Stimulated activated CD4-positive, alpha-beta T cell treated with anti-CD3 and anti-CD28 coated beads, Interleukin-2, amount 100 ng/mL, for 4 hours (primary cell): Measurements from ENCODE around the gene ST6GALNAC4.

Experiments
- DNase-seq: peaks from one replicate; pipeline ENCODE4 v3.0.0-alpha.2; 2020; ENCODE audit warnings: low read depth

The ST6GALNAC4 gene

GRCh38 chr9:127946728-127947127 is 29.9 kb upstream of the ST6GALNAC4 start:
- no peak for DNase-seq

GRCh38 chr9:127945942-127946341 is 29.1 kb upstream of the ST6GALNAC4 start:
- DNase-seq = no peak

DNA sequence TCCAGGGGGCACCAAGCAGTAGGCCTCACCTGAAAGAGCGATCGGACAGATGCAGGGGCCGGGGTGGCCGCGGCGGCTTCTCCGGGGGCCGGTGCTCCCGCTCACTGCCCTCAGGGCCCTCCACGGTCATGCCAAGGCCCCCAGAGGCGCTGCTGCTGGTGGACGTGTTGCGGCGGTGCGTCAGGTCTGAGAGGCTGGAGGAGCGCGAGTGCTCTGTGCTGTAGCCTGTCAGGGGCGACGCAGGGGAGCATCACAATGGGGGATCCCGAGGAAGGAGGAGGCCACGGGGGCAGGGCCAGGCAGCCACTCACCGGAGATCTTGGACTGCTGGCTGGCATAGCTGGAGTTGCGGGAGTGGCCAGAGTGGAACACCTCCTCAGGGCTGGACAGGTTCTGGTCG is 28.5 kb upstream of the ST6GALNAC4 start:
- no peak for DNase-seq

DNA sequence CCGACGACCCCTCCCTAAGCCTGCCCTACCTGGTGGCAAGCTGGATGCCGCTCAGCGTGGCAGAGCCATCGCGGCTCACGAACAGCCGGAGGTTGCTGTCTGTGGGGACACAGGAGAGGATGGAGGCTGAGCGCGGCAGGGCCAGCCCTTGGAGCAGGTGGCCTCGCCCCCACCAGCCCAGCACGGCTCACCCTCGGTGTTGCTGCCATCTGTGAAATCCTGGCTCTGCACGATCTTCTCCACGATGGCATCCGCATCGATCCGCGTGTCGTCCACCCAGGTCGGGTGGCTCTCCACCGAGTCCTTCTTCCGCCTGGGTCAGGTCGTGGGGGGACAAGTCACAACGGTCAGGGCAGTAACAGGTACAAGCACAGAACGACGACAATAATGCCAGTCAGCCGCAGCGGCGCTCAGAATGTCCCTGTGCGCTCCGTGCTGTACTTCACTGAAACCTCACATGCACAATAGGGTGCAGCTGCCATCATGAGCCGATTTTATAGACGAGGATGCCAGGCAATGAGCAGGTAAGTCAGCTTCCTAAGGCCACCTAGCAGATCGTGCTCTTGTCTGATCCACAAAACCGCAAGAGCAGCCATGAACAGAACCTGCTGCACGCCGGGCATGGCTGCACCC is 27.9 kb upstream of the ST6GALNAC4 start:
- no peak for DNase-seq

DNA sequence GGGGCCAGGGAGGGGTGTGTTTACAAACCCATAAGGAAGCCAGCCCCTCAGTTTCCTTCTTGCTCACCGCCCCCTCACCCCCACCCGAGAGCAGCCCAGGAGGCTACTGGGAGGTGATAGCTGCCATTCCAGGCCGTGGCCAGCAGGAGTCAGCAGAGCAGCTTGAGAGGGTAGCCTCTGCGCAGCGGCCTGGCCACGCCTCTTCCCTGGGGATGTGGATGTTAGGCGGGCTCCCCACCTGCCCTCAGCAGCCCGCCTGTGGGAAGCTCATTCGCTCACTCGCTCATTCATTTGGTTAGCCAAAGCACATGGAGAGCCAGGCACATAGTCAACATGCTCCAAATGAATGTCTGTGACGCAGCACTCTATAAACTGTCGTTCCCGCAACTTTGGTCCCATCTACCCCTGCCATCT is 26.9 kb upstream of the ST6GALNAC4 start:
- peak; percentile 74 for DNase-seq

GRCh38 chr9:127943011-127943662 is 26.3 kb upstream of the ST6GALNAC4 start:
- DNase-seq = no peak

- no peak for DNase-seq
These were observed 25.6 kb upstream of the ST6GALNAC4 start for GRCh38 chr9:127942216-127943010.

- no peak for DNase-seq
These were observed 25.0 kb upstream of the ST6GALNAC4 start for GRCh38 chr9:127941961-127942215.

DNA sequence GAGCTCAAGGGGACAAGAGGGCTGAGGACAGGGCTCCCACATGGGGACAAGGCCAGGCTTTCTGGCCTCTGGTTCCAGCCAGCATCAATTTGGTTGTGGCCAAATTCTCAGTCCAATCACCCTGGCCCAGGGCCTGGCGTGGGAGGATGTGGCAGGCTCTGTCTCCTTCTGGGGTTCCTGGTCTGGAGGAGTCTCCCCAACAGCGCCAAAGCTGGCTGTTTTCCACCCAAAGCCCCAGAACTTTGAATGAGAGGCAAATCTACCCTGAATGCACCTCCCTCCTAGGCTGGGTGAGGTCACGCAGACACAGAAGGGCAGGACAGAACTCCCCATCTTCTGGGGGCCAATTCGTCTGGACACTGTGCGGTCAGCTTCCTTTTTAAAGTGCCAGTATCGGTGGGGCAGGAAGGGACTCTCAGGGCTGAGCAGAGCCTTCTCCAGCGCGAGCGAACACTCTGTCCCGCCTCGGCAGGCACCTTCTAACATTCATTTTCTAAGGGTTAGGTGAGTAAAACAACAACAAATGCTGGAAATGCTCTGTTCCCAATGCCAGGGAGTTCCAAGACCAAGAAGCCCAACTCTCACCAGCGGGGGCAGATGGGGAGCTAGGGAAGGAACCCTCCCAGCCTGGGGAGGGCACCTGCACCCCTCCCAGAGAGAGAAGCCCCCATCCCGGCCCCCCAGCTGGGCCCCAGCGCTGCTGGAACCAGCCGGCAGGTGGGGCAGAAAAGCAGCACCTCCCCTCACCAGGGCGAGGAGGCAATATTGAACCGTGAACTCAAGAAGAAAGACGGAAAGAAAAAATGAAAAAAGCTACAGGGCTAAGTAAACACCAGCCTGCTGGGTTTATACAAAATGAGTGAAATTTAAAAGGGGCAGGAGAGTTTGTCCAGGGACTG is 24.5 kb upstream of the ST6GALNAC4 start:
- DNase-seq = no peak

GRCh38 chr9:127940593-127940992 is 23.8 kb upstream of the ST6GALNAC4 start:
- DNase-seq = no peak

DNA sequence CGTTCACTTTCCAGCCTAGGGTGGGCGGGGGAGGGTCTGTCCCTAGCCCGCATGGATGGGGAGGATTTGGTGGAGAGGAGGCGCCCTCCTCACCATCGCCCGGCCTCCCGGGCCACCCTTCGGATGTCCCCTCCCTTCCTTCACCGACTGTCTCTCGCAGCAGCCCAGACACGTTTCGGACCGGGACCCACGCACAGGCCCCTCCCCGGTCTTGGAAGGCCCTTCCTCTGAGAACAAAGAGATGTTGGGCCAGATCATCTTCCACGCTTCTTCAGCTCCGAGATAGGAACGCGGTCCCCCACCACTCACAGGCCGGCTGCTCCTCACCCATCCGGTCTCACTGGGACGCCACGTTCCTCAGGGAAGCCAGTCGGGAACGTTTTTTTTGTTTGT is 21.5 kb upstream of the ST6GALNAC4 start:
- DNase-seq = no peak

GRCh38 chr9:127937388-127938297 is 20.8 kb upstream of the ST6GALNAC4 start, which contains the start of gene DPM2:
TSS of gene DPM2 (minus strand) at chr9:127937854. CDS start at chr9:127937820, 34 bp downstream.
- peak; percentile 82 for DNase-seq

GRCh38 chr9:127937056-127937387 is 20.2 kb upstream of the ST6GALNAC4 start:
- DNase-seq = no peak

DNA sequence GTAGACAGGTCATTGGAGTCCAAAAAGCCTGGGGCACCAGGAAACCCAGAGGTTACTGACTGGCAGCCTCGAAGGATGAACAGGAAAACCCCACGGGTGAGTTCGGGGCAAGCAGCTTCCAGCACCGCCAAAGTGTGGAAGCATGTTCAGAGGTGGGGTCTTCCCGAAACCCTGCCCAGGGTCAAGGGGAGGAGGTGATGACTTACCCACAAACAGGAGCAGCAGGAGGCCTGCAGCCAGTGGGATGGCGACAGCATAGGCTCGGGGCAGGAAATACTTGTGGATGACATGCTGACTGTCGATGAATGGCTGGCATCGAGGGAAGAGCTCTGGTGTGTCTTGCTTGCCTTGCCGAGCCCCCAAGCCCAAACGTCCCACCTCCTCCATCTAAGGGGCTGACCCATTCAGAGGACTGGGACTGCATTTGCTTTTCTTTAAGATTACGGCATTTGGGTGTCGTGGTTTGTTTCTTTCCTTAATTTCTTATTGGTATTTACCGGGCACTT is 19.6 kb upstream of the ST6GALNAC4 start:
- DNase-seq = no peak

- DNase-seq = peak; percentile 41
These were observed 19.0 kb upstream of the ST6GALNAC4 start for GRCh38 chr9:127935765-127936221.

DNA sequence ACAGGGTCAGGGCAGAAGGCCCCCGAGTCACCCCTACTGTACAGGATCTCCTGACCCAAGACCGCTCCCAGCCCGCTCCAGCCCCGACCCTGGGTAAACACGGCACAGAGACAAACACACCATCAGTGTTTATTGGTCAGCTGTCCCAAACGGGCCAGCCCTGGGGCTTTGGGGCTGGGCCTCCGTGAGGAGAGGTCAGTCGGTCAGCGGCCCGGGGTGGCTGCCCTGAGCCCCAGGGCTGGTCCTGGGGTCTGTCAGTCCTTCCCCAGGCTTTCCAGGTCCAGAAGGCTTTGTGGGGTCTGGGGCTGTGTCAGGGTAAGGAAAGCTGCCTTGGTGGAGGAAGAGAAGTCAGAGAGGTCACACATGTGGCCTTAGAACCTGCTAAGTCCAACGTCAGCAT is 18.1 kb upstream of the ST6GALNAC4 start:
- DNase-seq = no peak

DNA sequence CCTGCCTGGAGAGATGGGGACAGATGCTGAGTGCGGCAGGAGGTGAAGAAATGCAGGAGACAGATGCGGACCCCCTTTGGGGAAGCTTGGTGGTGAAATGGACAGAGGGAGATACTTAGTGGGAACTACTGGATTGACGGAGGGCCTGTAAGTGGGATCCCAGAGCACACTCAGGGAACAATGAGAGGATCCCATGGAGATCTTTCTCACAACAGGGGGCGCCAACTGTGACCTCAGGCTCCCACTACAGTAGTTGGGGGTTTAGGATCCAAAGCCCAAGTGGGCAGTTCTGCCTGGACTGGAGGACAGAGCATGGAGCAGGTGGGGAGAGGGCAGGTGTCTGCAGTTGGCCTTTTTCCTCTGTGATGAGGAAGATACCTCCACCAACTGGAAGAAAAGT is 17.4 kb upstream of the ST6GALNAC4 start:
- no peak for DNase-seq

GRCh38 chr9:127931092-127931881 is 14.4 kb upstream of the ST6GALNAC4 start:
- DNase-seq = no peak

DNA sequence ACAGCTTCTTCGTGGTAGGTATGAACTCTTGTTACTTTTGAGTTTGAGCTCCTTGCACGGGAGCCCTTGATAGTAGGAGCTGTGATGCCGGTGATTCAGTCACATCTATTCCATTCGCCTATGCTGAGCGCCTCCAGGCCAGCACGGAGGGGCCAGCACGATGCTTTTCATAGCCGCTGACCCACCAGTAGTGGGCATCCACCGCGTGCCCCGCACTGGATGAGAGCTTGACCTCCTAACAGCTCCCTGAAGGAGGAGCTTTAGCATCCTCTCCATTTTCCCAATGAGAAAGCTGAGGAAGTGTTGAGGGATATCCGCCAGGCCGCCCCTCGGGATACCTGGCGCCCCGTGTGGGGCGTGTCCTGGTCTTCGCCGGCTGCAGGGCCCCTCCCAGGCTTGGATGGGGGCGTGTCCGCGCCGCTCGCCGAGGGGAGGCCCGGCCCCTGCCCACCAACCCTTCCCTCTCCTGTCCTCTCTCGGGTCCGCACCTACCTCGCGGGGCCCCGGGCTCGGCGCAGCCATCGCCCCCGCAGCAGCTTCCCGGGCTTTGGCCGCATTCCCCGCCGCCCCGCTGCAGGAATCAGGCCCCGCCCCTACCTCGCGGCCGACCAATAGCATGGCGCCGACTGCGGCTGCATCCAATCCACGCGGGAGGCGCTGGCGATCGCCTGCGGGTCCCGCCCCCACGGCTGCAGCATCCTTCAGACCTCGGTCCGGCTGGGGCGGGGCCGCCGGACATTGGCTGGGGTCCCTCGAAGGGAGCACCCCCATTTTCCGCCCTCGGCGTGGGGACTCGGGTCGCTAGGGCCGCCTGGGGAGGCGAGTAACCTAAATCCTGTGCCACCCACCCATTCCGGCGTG is 13.6 kb upstream of the ST6GALNAC4 start, which contains the start of gene PIP5KL1:
TSS of gene PIP5KL1 (minus strand) at position 547 of the 861 bp plus-strand sequence. CDS start at position 522, 25 bp downstream.
- DNase-seq = peak; percentile 41
